Suprapubic skin (tissue), 4 donors: Measurements from ENCODE around the gene SLC1A6. TPM values are rescaled to one million over a fixed set of nuclear protein-coding genes. Genes with fewer than 3 reads are reported as not detected.
"Not testable (repeated sequence)": the region's sequence is repeated elsewhere in the genome, so short reads cannot be mapped to it uniquely, and the experiment has no call there.

Source experiments
- DNase-seq, 2 donors: peaks; one replicate each; pipeline ENCODE4 v3.0.0-alpha.2; 2019; ENCODE audit warnings: low spot score in 2 of 2
- H3K27ac ChIP-seq: fragments of 200-600 bp; sonication (generic); one replicate; pipeline ENCODE4 v1.5.1; 2019
- H3K27me3 ChIP-seq: fragments of 200-600 bp; sonication (generic); one replicate; pipeline ENCODE4 v1.5.1; 2019
- H3K36me3 ChIP-seq: fragments of 200-600 bp; sonication (generic); one replicate; pipeline ENCODE4 v1.5.1; 2019
- H3K4me1 ChIP-seq: fragments of 200-600 bp; sonication (generic); one replicate; pipeline ENCODE4 v1.5.1; 2019
- H3K4me3 ChIP-seq: fragments of 200-600 bp; sonication (generic); one replicate; pipeline ENCODE4 v1.5.1; 2019; ENCODE audit warnings: mild to moderate bottlenecking
- H3K9me3 ChIP-seq: fragments of 200-600 bp; sonication (generic); one replicate; pipeline ENCODE4 v1.5.1; 2019
- CTCF ChIP-seq, 2 donors: fragments of 200-600 bp in 1 of 2; fragments of 450-650 bp in 1 of 2; sonication (generic) in 1 of 2; IDR thresholded peaks; one replicate each; pipeline ENCODE4 v1.5.1; 2016 to 2019; ENCODE audit warnings: antibody characterized with exemption in 2 of 2, mild to moderate bottlenecking in 1 of 2, moderate library complexity in 1 of 2
- EP300 ChIP-seq: sonication (generic); formaldehyde crosslinking; IDR thresholded peaks from one replicate; pipeline ENCODE4 v1.6.1; 2017; ENCODE audit warnings: antibody characterized with exemption
- POLR2A ChIP-seq, 2 donors: fragments of 450-650 bp; IDR thresholded peaks; one replicate each; pipeline ENCODE4 v1.6.1; 2017; ENCODE audit warnings: antibody characterized with exemption in 2 of 2, mild to moderate bottlenecking in 2 of 2, moderate library complexity in 2 of 2
- POLR2AphosphoS5 ChIP-seq, 3 donors: sonication (generic); formaldehyde crosslinking; IDR thresholded peaks; one replicate each; pipeline ENCODE4 v1.6.1; 2017; ENCODE audit warnings: antibody characterized with exemption in 3 of 3
- WGBS: methylation state at CpG from one replicate; pipeline ENCODE4 v1.1.5; 2018; 5-methylcytosine and 5-hydroxymethylcytosine counted together
- total RNA-seq, 4 donors: library from RNA; depleted of rRNA; stranded (reverse); fragments of >200 nt; gene quantifications; one replicate each; pipeline ENCODE4 v1.1.0, GENCODE V29; 2016

The SLC1A6 gene
- 10 to 100 TPM in 1 of 4 donors, 1 to 10 TPM in 3; 2.8 to 24.5 (median 9.8) TPM for total RNA-seq

- DNase-seq: no peak
- no peaks in the 10 kb centered on the region for H3K36me3 ChIP-seq
- no peaks in the 10 kb centered on the region for H3K9me3 ChIP-seq
- H3K4me3 ChIP-seq: peak within 1 kb of the TSS; percentile 55
- peaks cover 60% of the 10 kb centered on the region for H3K27me3 ChIP-seq
- H3K4me1 ChIP-seq: peaks cover 9% of the 10 kb centered on the region
- TF ChIP-seq POLR2AphosphoS5 (IDR thresholded peaks at IDR 0.05): no peak
- TF ChIP-seq CTCF (IDR thresholded peaks at IDR 0.05): no peak
- no peak for TF ChIP-seq POLR2A (IDR thresholded peaks at IDR 0.05)
- TF ChIP-seq EP300: no peak
- H3K27ac ChIP-seq: no peak within 1 kb of the TSS
- 3% methylated on average over 8 of the region's 84 CpGs for WGBS
These were observed at the start of gene SLC1A6 for GRCh38 chr19:14979476-14980255. Gene SLC1A6 (minus strand): TSS chr19:14979864. CDS start chr19:14972910, 6,954 bp downstream.

- Histone ChIP-seq H3K36me3 (no peaks in the 10 kb centered on the region), H3K27ac (no peak overlapping the region), H3K4me1 (no peaks in the 10 kb centered on the region), H3K27me3 (peaks cover 18% of the 10 kb centered on the region), H3K9me3 (no peaks in the 10 kb centered on the region), H3K4me3 (no peak overlapping the region)
- DNase-seq: no peak
- 90% methylated on average over 4 of the region's 5 CpGs for WGBS
- TF ChIP-seq POLR2A (IDR thresholded peaks at IDR 0.05) (no peak), CTCF (IDR thresholded peaks at IDR 0.05) (no peak), POLR2AphosphoS5 (IDR thresholded peaks at IDR 0.05) (no peak), EP300 (no peak)
These were observed 48.8 kb upstream of the SLC1A6 start for GRCh38 chr19:15028490-15028889.

GRCh38 chr19:15025217-15025616 is 45.6 kb upstream of the SLC1A6 start:
- DNase-seq: no peak
- Histone ChIP-seq H3K4me1 (no peaks in the 10 kb centered on the region), H3K9me3 (no peaks in the 10 kb centered on the region), H3K27ac (no peak overlapping the region), H3K36me3 (no peaks in the 10 kb centered on the region), H3K27me3 (peaks cover 37% of the 10 kb centered on the region), H3K4me3 (no peak overlapping the region)
- no peak for TF ChIP-seq POLR2AphosphoS5 (IDR thresholded peaks at IDR 0.05)
- peak; percentile 13 to 18 for TF ChIP-seq CTCF (IDR thresholded peaks at IDR 0.05)
- WGBS: 21% methylated on average over 2 of the region's 2 CpGs

GRCh38 chr19:15022752-15023151 is 43.1 kb upstream of the SLC1A6 start:
- Histone ChIP-seq H3K9me3 (no peaks in the 10 kb centered on the region), H3K4me3 (no peak overlapping the region), H3K27me3 (peaks cover 37% of the 10 kb centered on the region), H3K36me3 (no peaks in the 10 kb centered on the region), H3K27ac (no peak overlapping the region), H3K4me1 (no peaks in the 10 kb centered on the region)
- DNase-seq: no peak
- TF ChIP-seq POLR2A (IDR thresholded peaks at IDR 0.05) (no peak), EP300 (no peak), POLR2AphosphoS5 (IDR thresholded peaks at IDR 0.05) (no peak), CTCF (IDR thresholded peaks at IDR 0.05) (no peak)
- WGBS: 65% methylated on average over 6 of the region's 31 CpGs

GRCh38 chr19:15021286-15022007 is 41.8 kb upstream of the SLC1A6 start:
- TF ChIP-seq POLR2A (IDR thresholded peaks at IDR 0.05) (no peak), CTCF (IDR thresholded peaks at IDR 0.05) (no peak), EP300 (no peak), POLR2AphosphoS5 (IDR thresholded peaks at IDR 0.05) (no peak)
- H3K36me3 ChIP-seq: no peaks in the 10 kb centered on the region
- no peak for DNase-seq
- no peak overlapping the region for H3K27ac ChIP-seq
- H3K4me3 ChIP-seq: no peak overlapping the region
- peaks cover 37% of the 10 kb centered on the region for H3K27me3 ChIP-seq
- no peaks in the 10 kb centered on the region for H3K4me1 ChIP-seq
- 88% methylated on average over 44 of the region's 45 CpGs for WGBS
- H3K9me3 ChIP-seq: no peaks in the 10 kb centered on the region

GRCh38 chr19:15018836-15019235 is 39.2 kb upstream of the SLC1A6 start:
- peaks cover 47% of the 10 kb centered on the region for H3K27me3 ChIP-seq
- 69% methylated on average over 3 of the region's 3 CpGs for WGBS
- H3K27ac ChIP-seq, H3K36me3 ChIP-seq, H3K9me3 ChIP-seq, H3K4me3 ChIP-seq, DNase-seq, H3K4me1 ChIP-seq: not testable (repeated sequence)
